Lower lobe of right lung (tissue), 2 donors: ENCODE results near the gene NUDT8. TPM values are rescaled to one million over a fixed set of nuclear protein-coding genes. Genes with fewer than 3 reads are reported as not detected.

ENCODE experiments used
- ATAC-seq, 2 donors: fragments of 200-7000 bp; cut with Tn5 transposase; one replicate each; pipeline ENCODE4 v1.9.1; 2020 to 2022; ENCODE audit warnings: mild to moderate bottlenecking in 2 of 2, moderate library complexity in 2 of 2
- DNase-seq: peaks from one replicate; pipeline ENCODE4 v3.0.0-alpha.2; 2020
- H3K27ac ChIP-seq: fragments of 200-600 bp; one replicate; pipeline ENCODE4 v1.8.0; 2022
- H3K27me3 ChIP-seq: fragments of 200-600 bp; one replicate; pipeline ENCODE4 v1.8.0; 2022; ENCODE audit warnings: low read depth
- H3K36me3 ChIP-seq: fragments of 200-600 bp; one replicate; pipeline ENCODE4 v1.8.0; 2022; ENCODE audit warnings: mild to moderate bottlenecking
- H3K4me1 ChIP-seq: fragments of 200-600 bp; one replicate; pipeline ENCODE4 v1.8.0; 2022
- H3K4me3 ChIP-seq: fragments of 200-600 bp; one replicate; pipeline ENCODE4 v1.8.0; 2022; ENCODE audit warnings: mild to moderate bottlenecking
- H3K9me3 ChIP-seq: fragments of 200-600 bp; one replicate; pipeline ENCODE4 v1.8.0; 2022
- intact Hi-C: fragments of 100-400 bp; cut with DNase I; formaldehyde crosslinking; loops from one replicate; pipeline ENCODE4 v1.11.0; 2022
- total RNA-seq: library from RNA; stranded (reverse); fragmentation: NEBNext Ultra II Directional; extraction: Animal tissue kit (Norgen Biotek cat#: 25700); gene quantifications from one replicate; pipeline ENCODE4 v1.2.1, GENCODE V29; 2021
- TF ChIP-seq, protein P1 (sequence below): fragments of 200-600 bp; IDR thresholded peaks from one replicate; pipeline ENCODE4 v1.8.0; 2022; ENCODE audit warnings: antibody characterized with exemption, mild to moderate bottlenecking
- donor health status: DM: no; HTN: yes; CAD: no; lungs with severe emphysema.

NUDT8 gene
- total RNA-seq, 1 donor from 2014 or later = 8.8 TPM

GRCh38 chr11:67585911-67586310 is 43.8 kb downstream of the NUDT8 start:
- H3K4me1 ChIP-seq = peaks cover 22% of the 10 kb centered on the region
- peaks cover 38% of the 10 kb centered on the region for H3K36me3 ChIP-seq
- TF ChIP-seq, protein P1, sequence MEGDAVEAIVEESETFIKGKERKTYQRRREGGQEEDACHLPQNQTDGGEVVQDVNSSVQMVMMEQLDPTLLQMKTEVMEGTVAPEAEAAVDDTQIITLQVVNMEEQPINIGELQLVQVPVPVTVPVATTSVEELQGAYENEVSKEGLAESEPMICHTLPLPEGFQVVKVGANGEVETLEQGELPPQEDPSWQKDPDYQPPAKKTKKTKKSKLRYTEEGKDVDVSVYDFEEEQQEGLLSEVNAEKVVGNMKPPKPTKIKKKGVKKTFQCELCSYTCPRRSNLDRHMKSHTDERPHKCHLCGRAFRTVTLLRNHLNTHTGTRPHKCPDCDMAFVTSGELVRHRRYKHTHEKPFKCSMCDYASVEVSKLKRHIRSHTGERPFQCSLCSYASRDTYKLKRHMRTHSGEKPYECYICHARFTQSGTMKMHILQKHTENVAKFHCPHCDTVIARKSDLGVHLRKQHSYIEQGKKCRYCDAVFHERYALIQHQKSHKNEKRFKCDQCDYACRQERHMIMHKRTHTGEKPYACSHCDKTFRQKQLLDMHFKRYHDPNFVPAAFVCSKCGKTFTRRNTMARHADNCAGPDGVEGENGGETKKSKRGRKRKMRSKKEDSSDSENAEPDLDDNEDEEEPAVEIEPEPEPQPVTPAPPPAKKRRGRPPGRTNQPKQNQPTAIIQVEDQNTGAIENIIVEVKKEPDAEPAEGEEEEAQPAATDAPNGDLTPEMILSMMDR = no peak
- H3K27me3 ChIP-seq = no peaks in the 10 kb centered on the region
- DNase-seq (no peak), ATAC-seq (no peak)
- no peaks in the 10 kb centered on the region for H3K9me3 ChIP-seq
- no peak overlapping the region for H3K27ac ChIP-seq
- H3K4me3 ChIP-seq = no peak overlapping the region
- intact Hi-C loops = no loop called here

- ATAC-seq (no peak), DNase-seq (no peak)
- peaks cover 38% of the 10 kb centered on the region for H3K36me3 ChIP-seq
- TF ChIP-seq, protein P1 = no peak
- peaks cover 26% of the 10 kb centered on the region for H3K4me1 ChIP-seq
- H3K27ac ChIP-seq = peak overlapping the region; percentile 97
- H3K9me3 ChIP-seq = no peaks in the 10 kb centered on the region
- intact Hi-C loops = no loop called here
- H3K4me3 ChIP-seq = peak overlapping the region; percentile 76
- H3K27me3 ChIP-seq = no peaks in the 10 kb centered on the region
Observed at GRCh38 chr11:67584881-67585873, 44.6 kb downstream of the NUDT8 start.

- H3K27ac ChIP-seq = peak overlapping the region; percentile 97
- H3K4me1 ChIP-seq = peaks cover 33% of the 10 kb centered on the region
- H3K4me3 ChIP-seq = peak overlapping the region; percentile 76
- peak; percentile 85 to 89 for ATAC-seq
- peak; percentile 90 for DNase-seq
- H3K36me3 ChIP-seq = peaks cover 38% of the 10 kb centered on the region
- no peaks in the 10 kb centered on the region for H3K9me3 ChIP-seq
- H3K27me3 ChIP-seq = no peaks in the 10 kb centered on the region
- TF ChIP-seq, protein P1 = no peak
- intact Hi-C loops = no loop called here
Observed at GRCh38 chr11:67584205-67584880, 45.4 kb downstream of the NUDT8 start.

DNA sequence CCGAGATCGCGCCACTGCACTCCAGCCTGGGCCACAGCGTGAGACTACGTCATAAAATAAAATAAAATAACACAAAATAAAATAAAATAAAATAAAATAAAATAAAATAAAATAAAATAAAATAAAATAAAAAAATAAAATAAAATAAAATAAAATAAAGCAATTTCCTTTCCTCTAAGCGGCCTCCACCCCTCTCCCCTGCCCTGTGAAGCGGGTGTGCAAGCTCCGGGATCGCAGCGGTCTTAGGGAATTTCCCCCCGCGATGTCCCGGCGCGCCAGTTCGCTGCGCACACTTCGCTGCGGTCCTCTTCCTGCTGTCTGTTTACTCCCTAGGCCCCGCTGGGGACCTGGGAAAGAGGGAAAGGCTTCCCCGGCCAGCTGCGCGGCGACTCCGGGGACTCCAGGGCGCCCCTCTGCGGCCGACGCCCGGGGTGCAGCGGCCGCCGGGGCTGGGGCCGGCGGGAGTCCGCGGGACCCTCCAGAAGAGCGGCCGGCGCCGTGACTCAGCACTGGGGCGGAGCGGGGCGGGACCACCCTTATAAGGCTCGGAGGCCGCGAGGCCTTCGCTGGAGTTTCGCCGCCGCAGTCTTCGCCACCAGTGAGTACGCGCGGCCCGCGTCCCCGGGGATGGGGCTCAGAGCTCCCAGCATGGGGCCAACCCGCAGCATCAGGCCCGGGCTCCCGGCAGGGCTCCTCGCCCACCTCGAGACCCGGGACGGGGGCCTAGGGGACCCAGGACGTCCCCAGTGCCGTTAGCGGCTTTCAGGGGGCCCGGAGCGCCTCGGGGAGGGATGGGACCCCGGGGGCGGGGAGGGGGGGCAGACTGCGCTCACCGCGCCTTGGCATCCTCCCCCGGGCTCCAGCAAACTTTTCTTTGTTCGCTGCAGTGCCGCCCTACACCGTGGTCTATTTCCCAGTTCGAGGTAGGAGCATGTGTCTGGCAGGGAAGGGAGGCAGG is 46.2 kb downstream of the NUDT8 start, which contains the start of gene GSTP1:
TSS of gene GSTP1 (plus strand) at position 566 of the 958 bp plus-strand sequence. CDS start at position 598, 32 bp downstream.
- Histone ChIP-seq H3K4me1 (peaks cover 36% of the 10 kb centered on the region), H3K4me3 (peak within 1 kb of the TSS; percentile 76), H3K9me3 (no peaks in the 10 kb centered on the region), H3K27ac (peak within 1 kb of the TSS; percentile 97), H3K27me3 (no peaks in the 10 kb centered on the region), H3K36me3 (peaks cover 37% of the 10 kb centered on the region)
- DNase-seq (peak; percentile 95), ATAC-seq (peak; percentile 95)
- TF ChIP-seq, protein P1 = peak; percentile 87
- intact Hi-C loops = no loop called here
